Measurements from ENCODE around the gene RPTOR.
"Not testable (repeated sequence)": the region's sequence is repeated elsewhere in the genome, so short reads cannot be mapped to it uniquely, and the experiment has no call there.

RPTOR gene

DNA sequence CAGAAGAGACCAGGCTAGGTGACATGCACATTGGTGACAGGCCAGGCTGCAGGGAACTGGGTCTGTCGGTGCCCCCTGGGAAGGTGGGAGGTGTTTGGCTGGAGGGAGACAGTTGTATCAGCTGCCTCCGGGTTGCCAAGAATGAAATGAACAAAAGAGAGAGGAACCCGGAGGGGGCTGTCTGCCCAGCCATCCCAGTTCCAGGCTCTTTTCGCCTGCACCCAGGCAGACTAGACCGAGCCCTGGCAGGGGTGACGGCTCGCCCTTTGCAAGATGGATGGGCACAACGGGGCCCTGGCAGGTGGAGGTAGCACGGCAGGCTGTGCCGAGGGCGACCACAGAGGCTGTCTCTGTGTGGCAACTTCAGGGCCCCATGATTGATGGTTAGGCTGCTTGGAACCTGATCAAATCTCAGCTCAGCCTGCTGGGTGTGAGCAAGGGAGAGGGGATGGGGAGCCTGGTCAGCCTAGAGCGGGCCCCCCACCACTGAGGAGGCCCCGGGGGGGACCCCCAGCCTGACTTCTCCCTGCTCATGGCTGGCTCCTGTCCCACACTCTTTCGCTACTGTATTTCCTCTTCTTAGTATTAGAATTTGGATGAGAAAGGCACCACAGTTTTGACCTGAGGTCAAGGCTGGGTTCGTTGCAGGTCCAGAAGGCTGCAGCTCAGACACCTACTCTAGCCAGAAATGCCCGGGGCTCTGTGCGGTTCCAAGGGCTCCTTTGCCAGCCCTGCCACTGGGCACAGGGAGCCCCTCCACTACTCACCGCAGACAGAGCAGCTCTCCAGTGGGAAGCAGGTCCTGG, 328.1 kb downstream of the RPTOR start:
- no peak for DNase-seq

DNA sequence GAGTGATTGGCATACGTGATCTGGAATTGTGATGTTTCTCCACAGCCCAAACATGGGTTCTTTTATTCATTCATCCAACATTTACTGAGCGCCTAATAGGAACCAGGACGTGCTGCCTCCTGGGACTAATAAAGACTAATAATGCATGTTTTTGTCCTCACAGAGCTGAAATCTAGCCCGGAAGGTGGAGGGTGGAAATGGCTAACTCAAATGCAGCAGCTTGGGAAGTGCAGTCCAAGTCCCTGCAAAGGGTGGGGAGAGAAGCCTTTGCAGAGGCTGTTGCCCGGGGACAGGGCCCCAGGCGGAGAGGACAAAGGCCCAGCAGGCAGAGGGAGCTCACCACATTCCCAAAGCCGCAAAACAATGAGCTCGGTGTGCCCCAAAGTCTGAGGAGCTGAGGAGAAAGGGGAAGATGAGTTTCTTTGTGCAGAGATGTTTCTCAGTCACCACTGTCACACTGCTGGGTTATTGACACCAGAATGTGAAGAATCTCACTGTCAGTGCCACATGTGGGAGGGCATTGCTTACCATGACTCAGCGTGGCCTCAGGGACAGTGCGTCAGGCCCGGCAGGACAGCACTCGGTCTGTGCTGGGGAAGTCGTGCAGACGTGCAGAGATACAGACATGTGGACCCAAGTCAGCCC, 328.8 kb downstream of the RPTOR start:
- no peak for DNase-seq

DNA sequence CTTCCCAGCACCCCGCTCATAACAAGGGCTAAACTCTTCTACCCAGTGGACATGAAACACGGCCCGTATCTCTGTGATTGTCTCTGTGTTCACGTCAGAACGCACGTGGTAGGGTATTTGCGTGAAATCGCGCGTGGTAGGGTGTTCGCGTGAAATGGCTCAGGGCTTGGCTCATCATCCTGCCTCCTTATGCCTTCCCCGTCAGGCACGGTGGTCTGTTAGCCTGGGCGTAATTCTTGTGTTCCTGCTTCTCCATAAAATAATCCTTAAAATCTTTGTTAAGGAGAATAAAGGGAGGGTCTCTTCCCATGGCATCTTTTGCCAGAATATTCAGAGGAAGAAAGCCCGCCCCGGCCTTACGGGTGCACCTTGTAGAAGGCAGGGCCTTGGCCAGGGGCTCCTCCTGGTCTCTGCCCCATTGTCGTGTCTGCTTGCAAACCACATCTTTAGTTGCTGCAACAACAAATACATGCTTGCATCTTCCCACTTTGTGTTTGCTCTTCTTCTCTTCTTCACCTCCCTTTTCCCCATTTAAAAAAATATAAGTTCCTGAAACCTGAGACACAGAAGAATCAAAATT, 330.3 kb downstream of the RPTOR start:
- DNase-seq: no peak

DNA sequence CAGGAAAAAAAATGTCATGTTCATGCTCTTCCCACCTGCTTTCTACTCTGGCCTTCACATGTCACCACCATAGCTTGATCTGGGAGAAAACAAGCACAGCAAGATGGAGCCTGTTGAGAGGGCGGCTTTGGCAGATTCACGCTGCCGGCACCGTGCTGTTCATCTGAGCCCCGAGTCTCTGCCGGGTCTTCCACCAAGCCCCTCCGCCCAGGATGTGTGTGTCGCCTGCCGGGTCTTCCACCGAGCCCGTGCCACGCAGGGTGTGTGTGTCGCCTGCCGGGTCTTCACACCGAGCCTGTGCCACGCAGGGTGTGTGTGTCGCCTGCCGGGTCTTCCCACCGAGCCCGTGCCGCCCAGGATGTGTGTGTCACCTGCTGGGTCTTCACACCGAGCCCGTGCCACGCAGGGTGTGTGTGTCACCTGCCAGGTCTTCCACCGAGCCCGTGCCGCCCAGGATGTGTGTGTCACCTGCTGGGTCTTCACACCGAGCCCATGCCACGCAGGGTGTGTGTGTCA, 330.9 kb downstream of the RPTOR start:
- not testable (repeated sequence) for DNase-seq

DNA sequence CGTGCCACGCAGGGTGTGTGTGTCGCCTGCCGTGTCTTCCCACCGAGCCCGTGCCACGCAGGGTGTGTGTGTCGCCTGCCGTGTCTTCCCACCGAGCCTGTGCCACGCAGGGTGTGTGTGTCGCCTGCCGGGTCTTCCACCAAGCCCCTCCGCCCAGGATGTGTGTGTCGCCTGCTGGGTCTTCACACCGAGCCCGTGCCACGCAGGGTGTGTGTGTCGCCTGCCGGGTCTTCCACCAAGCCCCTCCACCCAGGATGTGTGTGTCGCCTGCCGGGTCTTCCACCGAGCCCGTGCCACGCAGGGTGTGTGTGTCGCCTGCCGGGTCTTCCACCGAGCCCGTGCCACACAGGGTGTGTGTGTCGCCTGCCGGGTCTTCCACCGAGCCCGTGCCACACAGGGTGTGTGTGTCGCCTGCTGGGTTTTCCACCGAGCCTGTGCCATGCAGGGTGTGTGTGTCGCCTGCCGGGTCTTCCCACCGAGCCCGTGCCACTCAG, 331.9 kb downstream of the RPTOR start:
- DNase-seq: not testable (repeated sequence)

DNA sequence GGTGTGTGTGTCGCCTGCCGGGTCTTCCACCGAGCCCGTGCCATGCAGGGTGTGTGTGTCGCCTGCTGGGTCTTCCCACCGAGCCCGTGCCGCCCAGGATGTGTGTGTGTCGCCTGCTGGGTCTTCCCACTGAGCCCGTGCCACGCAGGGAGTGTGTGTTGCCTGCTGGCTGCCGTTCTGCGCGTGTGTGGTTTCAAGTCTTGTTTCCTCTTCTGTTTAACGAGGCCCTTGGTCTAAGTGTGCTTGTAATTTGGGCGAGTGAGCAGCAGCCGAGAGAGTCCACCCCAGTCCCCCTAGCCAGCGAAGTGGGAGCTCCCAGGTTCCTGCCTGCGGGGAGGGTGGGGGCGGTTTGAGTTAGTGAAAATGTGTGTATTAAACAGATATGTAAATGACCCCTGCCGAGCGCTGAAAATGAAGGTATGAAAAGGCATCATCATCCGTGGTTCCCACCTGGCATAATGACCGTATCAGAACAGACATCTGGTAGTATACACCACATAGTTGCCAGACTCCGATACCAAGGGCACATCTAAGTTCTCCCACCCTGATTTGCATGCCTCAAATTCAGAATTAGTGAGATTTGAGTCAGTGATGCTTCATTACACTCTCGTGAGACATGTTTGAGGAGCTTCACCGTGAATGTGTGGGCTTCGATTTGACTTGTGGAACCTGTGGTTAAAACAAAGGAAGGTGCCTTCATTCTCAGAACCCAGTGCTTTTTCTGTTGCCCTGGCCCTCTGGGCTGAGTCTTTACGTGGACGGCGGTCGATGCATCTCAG, 332.5 kb downstream of the RPTOR start:
- no peak for DNase-seq

DNA sequence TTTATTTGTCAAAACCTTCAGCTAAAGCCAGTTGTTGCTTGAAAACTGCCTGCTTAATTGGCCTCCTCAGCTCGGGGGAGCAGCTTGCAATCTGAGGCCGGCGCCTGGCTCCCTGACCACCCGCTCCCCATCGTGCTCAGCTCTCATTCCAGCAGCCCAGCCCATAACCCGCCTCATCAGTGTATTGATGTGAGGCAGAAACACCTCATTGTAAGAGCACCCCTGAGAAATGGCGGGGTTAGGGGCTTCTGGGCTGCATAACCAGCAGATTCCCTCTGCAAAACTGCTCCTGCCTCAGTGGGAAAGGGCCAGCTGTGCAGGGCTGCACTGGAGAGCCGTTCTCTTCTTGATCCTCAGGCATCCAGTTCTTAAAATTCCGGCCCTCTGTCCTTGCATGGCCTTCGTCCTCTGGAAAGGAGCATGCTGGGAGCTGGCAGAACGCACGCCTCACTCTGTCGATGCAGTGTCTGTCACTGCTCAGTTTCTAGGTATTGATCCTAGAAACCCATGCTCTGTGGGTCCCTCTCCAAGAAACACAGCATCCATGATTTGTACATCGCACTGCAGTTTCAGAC, 333.2 kb downstream of the RPTOR start:
- no peak for DNase-seq

GRCh38 chr17:80878876-80879722, 334.5 kb downstream of the RPTOR start:
- DNase-seq: no peak

DNA sequence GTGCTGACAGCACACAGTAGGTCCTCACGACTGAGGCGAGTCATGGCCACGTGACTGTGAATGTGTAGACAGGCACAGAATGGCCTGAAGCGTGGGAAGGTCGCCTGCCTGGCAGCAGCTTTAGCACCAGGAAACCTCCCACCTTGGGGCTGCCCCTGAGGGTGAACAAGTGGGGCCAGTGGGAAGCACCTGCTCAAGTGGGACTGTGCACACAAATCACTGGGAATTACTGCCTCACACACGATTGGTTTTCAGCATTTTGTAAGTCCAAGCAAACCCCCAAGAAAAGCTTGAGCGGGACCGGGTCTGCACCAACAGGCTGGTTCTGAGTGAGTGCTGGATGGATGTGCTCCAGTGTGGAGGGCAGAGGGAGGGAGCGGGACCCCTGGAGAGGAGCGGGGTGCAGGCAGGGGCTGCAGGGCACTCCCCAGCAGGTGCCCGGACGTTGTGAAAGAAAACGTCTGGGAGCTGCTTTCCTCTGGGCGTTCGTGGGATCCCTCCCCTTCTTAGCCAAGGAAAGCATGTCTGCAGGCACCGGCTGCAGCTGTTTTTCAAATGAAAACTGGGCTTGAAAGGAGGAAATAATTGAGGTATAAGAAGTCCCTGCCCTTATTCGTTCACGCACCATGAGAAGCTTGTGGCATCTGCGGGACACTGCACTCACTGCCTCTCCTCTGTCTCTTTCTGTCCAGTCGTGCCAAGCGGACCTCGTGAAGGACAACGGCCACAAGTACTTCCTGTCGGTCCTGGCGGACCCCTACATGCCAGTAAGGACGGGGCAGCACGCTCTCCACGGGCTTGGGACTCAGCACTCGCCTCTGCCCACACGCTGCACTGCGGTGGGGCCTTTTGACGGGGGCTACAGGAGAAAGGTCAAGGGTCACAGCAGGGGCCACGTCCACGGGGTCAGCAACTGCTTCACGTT, 335.3 kb downstream of the RPTOR start:
- no peak for DNase-seq

- no peak for DNase-seq
Measured at GRCh38 chr17:80880648-80880985, 336.0 kb downstream of the RPTOR start.

GRCh38 chr17:80881306-80881705, 336.7 kb downstream of the RPTOR start:
- no peak for DNase-seq

DNA sequence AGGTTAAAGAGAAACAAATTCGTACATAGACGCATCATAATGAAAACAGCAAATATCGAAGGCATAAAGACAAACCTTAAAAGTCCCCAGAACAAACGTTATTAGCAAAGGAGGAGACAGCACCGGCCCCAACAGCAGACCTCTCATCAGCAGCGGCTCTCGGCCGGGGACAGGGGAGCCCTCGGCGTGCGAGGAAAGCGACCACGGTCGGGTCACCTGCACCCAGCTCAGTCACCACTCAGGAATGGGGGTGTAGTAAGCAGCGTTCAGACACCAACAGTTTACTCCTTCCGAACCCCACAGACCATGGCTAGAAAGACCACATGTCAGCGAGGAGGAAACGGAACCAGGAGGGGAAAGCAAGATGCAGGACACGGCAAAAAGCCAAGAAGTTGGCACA, 337.7 kb downstream of the RPTOR start:
- no peak for DNase-seq

DNA sequence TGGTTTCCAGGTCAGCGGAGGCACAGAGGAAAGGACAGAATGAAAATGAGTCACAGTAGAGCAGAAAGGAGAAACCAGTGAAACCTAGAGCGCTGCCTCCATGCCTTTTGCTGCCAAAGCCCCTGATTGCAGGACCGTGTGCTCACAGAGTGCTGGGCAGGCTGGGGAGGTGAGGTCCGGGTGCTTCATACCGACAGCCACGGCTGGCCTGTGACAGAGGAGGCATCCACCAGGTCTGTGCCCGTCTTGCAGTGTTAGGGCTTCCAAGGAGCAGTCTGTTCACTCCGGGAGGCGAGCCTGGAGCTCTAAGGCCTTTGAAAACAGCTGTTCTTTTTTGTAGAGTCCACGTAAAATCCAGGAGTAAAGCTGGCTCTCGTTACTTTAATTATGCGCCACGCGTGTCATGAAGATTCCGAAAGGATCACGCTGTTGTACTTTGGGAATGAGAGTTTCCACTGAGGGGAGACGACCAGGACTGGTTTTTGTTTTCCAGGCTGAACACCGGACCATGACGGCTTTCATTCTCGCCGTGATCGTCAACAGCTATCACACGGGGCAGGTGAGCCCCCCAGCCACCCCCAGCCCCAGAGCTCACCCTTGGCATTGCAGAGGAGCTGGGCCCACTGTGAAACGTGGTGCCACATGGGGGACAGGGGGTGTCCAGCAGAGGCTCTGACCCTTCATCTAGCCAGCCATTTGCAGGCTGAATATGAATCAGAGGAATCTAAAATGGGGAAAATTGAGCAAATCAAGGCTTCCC, 338.5 kb downstream of the RPTOR start:
- no peak for DNase-seq

GRCh38 chr17:80883831-80884735, 339.4 kb downstream of the RPTOR start:
- no peak for DNase-seq

GRCh38 chr17:80884811-80885210, 340.2 kb downstream of the RPTOR start:
- no peak for DNase-seq

DNA sequence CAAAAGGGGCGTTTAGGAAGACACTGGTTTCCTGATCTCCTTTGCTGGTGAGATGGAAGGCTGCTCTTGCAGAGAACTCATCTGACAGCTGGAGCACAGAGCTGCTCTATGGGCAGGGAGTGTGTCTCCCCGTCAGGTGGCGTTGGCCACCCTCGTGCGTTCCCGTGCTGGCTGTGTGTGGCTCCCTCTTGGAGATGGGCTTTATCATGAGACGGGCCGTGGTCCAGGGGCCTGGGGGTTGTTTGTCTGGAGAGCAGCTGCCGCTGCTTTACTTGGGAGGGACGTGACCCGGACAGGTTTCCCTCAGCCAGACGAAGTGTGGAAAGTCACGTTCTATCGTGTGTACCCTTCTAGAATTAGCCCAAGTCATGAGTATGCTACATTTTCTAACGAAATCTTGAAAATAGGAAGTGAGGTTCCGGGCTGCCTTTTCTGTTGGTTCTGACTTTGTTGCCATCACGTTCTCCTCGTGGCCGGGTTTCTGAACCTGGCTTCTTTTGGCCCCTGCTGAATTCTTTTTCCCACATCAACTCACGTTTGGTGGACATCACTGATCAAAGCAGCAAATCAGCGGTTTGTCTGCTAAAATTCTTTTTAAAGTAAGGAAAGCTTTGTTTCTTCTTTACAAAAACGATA, 341.4 kb downstream of the RPTOR start:
- DNase-seq: no peak

- peak; percentile 31 for DNase-seq
Measured at GRCh38 chr17:80886641-80887573, 342.3 kb downstream of the RPTOR start.
